Astrocyte (in vitro differentiated cells and primary cell): ENCODE data around the gene GPR156.

Experiments
- CTCF ChIP-seq: IDR thresholded peaks from 2 replicates; pipeline ENCODE4 v1.5.1; 2011; ENCODE audit warnings: low read depth, mild to moderate bottlenecking, inconsistent platforms, low read length, moderate library complexity; ENCODE audit not compliant: insufficient read depth
- EZH2 ChIP-seq: IDR thresholded peaks from 2 replicates; pipeline ENCODE4 v1.6.1; 2012; ENCODE audit warnings: mild to moderate bottlenecking, low read length, inconsistent platforms; ENCODE audit not compliant: insufficient read depth

- TF ChIP-seq CTCF: no peak
- no peak for TF ChIP-seq EZH2
These were observed 127.9 kb downstream of the GPR156 start for GRCh38 chr3:120157113-120157512.
